Measurements from ENCODE around the gene NPFFR2.

DNA sequence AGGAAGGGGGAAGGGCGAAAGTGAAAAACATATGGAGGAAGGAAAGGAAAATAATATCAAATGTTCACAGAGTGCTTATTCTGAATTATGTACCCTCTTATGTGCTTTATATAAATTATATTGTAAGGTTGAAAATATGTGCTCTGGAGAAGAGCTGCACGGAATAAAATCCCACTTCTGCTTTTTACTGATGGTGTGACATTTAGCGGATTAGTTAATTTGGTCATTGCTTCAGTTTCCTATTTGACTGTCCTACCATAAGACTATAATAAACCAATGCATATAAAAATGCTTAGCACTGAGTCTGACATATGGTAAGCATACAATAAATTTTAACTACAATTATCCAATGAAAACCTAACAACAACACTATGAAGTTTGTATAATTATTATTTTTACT, 86.2 kb downstream of the NPFFR2 start:
- no peak for TF ChIP-seq POLR2A (IDR thresholded peaks at IDR 0.05)
- TF ChIP-seq, protein P1, sequence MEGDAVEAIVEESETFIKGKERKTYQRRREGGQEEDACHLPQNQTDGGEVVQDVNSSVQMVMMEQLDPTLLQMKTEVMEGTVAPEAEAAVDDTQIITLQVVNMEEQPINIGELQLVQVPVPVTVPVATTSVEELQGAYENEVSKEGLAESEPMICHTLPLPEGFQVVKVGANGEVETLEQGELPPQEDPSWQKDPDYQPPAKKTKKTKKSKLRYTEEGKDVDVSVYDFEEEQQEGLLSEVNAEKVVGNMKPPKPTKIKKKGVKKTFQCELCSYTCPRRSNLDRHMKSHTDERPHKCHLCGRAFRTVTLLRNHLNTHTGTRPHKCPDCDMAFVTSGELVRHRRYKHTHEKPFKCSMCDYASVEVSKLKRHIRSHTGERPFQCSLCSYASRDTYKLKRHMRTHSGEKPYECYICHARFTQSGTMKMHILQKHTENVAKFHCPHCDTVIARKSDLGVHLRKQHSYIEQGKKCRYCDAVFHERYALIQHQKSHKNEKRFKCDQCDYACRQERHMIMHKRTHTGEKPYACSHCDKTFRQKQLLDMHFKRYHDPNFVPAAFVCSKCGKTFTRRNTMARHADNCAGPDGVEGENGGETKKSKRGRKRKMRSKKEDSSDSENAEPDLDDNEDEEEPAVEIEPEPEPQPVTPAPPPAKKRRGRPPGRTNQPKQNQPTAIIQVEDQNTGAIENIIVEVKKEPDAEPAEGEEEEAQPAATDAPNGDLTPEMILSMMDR (IDR thresholded peaks at IDR 0.05), result no peak

Measured in sigmoid colon (tissue), 3 donors.